ENCODE measurements around the gene KLF3. TPM values are rescaled to one million over a fixed set of nuclear protein-coding genes. Genes with fewer than 3 reads are reported as not detected.

KLF3 gene
- total and polyA plus RNA-seq, 9 of the 15 experiments (the other 6 are each of a cell fraction or from before 2014, with no cell fraction given) = 9.9 to 47.2 (median 18.1) TPM

- FAIRE-seq = no peak
- no peaks in the 10 kb centered on the region for H3K79me2 ChIP-seq (ENCODE audit: control insufficient read depth, insufficient read depth, low read length)
- no peaks in the 10 kb centered on the region for H4K20me1 ChIP-seq (replicated peaks; ENCODE audit: control insufficient read depth, insufficient read depth, low read length)
- BruUV-seq (replicated peaks) = no TSS peak
- intact Hi-C loops (cut with micrococcal nuclease) (no loop called here), in situ Hi-C loops (cut with MboI) (no loop called here)
- peaks cover 79% of the 10 kb centered on the region for H3K36me3 ChIP-seq (ENCODE audit: control insufficient read depth, insufficient read depth, low read length)
- H3K9ac ChIP-seq (ENCODE audit: insufficient read depth in 1 of 2, low read depth in 2 of 2, low read length in 2 of 2) = no peak overlapping the region
- no peak for ATAC-seq
- H2AFZ ChIP-seq (ENCODE audit: low read depth, low read length) = no peak overlapping the region
- no peaks in the 10 kb centered on the region for H3K9me1 ChIP-seq (ENCODE audit: control insufficient read depth, insufficient read depth, low read length)
- H3K27me3 ChIP-seq (ENCODE audit: control insufficient read depth in 2 of 2, insufficient read depth in 2 of 2, low read length in 2 of 2) = no peaks in the 10 kb centered on the region
- no peaks in the 10 kb centered on the region for H3K9me3 ChIP-seq (replicated peaks; ENCODE audit: control insufficient read depth, insufficient read depth, low read depth, low read length)
- ChIA-PET CTCF (ENCODE audit: low intra/inter-chr PET ratio) (no interaction called here), POLR2A (interaction anchor here (0.5 to 3.0 kb wide), 2 partner anchors 8 to 382 kb away, joined by 3 to 14 read pairs; no protein-coding TSS in a partner anchor)
- no peak for DNase-seq (ENCODE audit: extremely low read depth in 1 of 4, low spot score in 3 of 4)
- no peak overlapping the region for H3K27ac ChIP-seq (ENCODE audit: extremely low read depth, low read depth, low read length)
- H3K4me1 ChIP-seq (replicated peaks in 1 of 2; ENCODE audit: control insufficient read depth in 2 of 2, insufficient read depth in 2 of 2, low read length in 2 of 2) = no peaks in the 10 kb centered on the region
- H3K4me3 ChIP-seq = no peak overlapping the region
- WGBS (ENCODE audit: insufficient coverage, low coverage, missing lambda C conversion rate) = 100% methylated on average over 3 of the region's 3 CpGs
- H3K4me2 ChIP-seq (ENCODE audit: insufficient read depth, low read length) = no peak overlapping the region
- no peak for TF ChIP-seq ZNF518B (CRISPR knock-in tag; IDR thresholded peaks at IDR 0.05)
- no peak for TF ChIP-seq ZNF77 (CRISPR knock-in tag; IDR thresholded peaks at IDR 0.05)
- no peak for TF ChIP-seq KHSRP (IDR thresholded peaks at IDR 0.05)
- no peak for TF ChIP-seq HDAC2 (IDR thresholded peaks at IDR 0.05)
- TF ChIP-seq, protein P1, sequence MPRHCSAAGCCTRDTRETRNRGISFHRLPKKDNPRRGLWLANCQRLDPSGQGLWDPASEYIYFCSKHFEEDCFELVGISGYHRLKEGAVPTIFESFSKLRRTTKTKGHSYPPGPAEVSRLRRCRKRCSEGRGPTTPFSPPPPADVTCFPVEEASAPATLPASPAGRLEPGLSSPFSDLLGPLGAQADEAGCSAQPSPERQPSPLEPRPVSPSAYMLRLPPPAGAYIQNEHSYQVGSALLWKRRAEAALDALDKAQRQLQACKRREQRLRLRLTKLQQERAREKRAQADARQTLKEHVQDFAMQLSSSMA (CRISPR knock-in tag; IDR thresholded peaks at IDR 0.05) = no peak
- TF ChIP-seq, protein P2, sequence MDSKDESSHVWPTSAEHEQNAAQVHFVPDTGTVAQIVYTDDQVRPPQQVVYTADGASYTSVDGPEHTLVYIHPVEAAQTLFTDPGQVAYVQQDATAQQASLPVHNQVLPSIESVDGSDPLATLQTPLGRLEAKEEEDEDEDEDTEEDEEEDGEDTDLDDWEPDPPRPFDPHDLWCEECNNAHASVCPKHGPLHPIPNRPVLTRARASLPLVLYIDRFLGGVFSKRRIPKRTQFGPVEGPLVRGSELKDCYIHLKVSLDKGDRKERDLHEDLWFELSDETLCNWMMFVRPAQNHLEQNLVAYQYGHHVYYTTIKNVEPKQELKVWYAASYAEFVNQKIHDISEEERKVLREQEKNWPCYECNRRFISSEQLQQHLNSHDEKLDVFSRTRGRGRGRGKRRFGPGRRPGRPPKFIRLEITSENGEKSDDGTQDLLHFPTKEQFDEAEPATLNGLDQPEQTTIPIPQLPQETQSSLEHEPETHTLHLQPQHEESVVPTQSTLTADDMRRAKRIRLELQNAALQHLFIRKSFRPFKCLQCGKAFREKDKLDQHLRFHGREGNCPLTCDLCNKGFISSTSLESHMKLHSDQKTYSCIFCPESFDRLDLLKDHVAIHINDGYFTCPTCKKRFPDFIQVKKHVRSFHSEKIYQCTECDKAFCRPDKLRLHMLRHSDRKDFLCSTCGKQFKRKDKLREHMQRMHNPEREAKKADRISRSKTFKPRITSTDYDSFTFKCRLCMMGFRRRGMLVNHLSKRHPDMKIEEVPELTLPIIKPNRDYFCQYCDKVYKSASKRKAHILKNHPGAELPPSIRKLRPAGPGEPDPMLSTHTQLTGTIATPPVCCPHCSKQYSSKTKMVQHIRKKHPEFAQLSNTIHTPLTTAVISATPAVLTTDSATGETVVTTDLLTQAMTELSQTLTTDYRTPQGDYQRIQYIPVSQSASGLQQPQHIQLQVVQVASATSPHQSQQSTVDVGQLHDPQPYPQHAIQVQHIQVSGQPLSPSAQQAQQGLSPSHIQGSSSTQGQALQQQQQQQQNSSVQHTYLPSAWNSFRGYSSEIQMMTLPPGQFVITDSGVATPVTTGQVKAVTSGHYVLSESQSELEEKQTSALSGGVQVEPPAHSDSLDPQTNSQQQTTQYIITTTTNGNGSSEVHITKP (IDR thresholded peaks at IDR 0.05; ENCODE audit: partially characterized antibody) = no peak
- no peak for TF ChIP-seq ZNF282 (CRISPR knock-in tag; IDR thresholded peaks at IDR 0.05)
- no peak for TF ChIP-seq ETV5 (CRISPR knock-in tag; IDR thresholded peaks at IDR 0.05; ENCODE audit: low read depth)
- no peak for TF ChIP-seq ZNF408 (CRISPR knock-in tag; IDR thresholded peaks at IDR 0.05; ENCODE audit: low read depth)
- TF ChIP-seq ZFPM2 (CRISPR knock-in tag; IDR thresholded peaks at IDR 0.05) = no peak
- no peak for TF ChIP-seq ZNF717 (CRISPR knock-in tag; IDR thresholded peaks at IDR 0.05)
- TF ChIP-seq ZNF384 (IDR thresholded peaks at IDR 0.05; ENCODE audit: low read depth, low read length) = no peak
- no peak for TF ChIP-seq ATF4 (CRISPR knock-in tag; IDR thresholded peaks at IDR 0.05)
These were observed 31.8 kb downstream of the KLF3 start for GRCh38 chr4:38695809-38696208.

Data from K562 (cell line).